Upper lobe of left lung (tissue), 6 donors: ENCODE measurements around the gene PRKACA. TPM values are rescaled to one million over a fixed set of nuclear protein-coding genes. Genes with fewer than 3 reads are reported as not detected.
A peak's percentile ranks its signal among the peaks of the same experiment; 100 is the strongest.

ENCODE experiments used
- ATAC-seq, 2 donors: fragments of 200-7000 bp; cut with Tn5 transposase; one replicate each; pipeline ENCODE4 v1.9.1; 2022; ENCODE audit warnings: mild to moderate bottlenecking in 2 of 2, moderate library complexity in 2 of 2; ENCODE audit not compliant: low FRiP score in 2 of 2
- DNase-seq, 2 donors: peaks; one replicate each; pipeline ENCODE4 v3.0.0-alpha.2; 2019 to 2020
- H3K27ac ChIP-seq, 4 donors: fragments of 200-600 bp; sonication (generic); one replicate each; pipeline ENCODE4 v1.5.1; 2016 to 2019
- H3K27me3 ChIP-seq, 4 donors: fragments of 200-600 bp; sonication (generic); one replicate each; pipeline ENCODE4 v1.5.1; 2017 to 2019
- H3K36me3 ChIP-seq, 4 donors: fragments of 200-600 bp; sonication (generic); one replicate each; pipeline ENCODE4 v1.5.1; 2016 to 2019
- H3K4me1 ChIP-seq, 4 donors: fragments of 200-600 bp; sonication (generic); one replicate each; pipeline ENCODE4 v1.5.1; 2018 to 2019
- H3K4me3 ChIP-seq, 4 donors: fragments of 200-600 bp; sonication (generic); one replicate each; pipeline ENCODE4 v1.5.1; 2017 to 2019; ENCODE audit warnings: mild to moderate bottlenecking in 2 of 4, moderate library complexity in 1 of 4
- H3K9me3 ChIP-seq, 4 donors: fragments of 200-600 bp; sonication (generic); one replicate each; pipeline ENCODE4 v1.5.1; 2018 to 2019
- CTCF ChIP-seq, 6 experiments: fragments of 450-650 bp in 4 of 6; fragments of 200-600 bp in 2 of 6; sonication (generic) in 2 of 6; IDR thresholded peaks; one replicate each; pipeline ENCODE4 v1.5.1; 2016 to 2019; ENCODE audit warnings: antibody characterized with exemption in 6 of 6
- EP300 ChIP-seq, 4 donors: sonication (generic); formaldehyde crosslinking; IDR thresholded peaks; one replicate each; pipeline ENCODE4 v1.5.1; 2017; ENCODE audit warnings: antibody characterized with exemption in 4 of 4, control low read depth in 2 of 4
- POLR2A ChIP-seq, 4 donors: fragments of 450-650 bp; IDR thresholded peaks; one replicate each; pipeline ENCODE4 v1.5.1; 2016 to 2017; ENCODE audit warnings: antibody characterized with exemption in 4 of 4, mild to moderate bottlenecking in 2 of 4
- POLR2AphosphoS5 ChIP-seq, 2 donors: sonication (generic); formaldehyde crosslinking; IDR thresholded peaks; one replicate each; pipeline ENCODE4 v1.5.1; 2017; ENCODE audit warnings: antibody characterized with exemption in 2 of 2
- WGBS, 2 donors: methylation state at CpG; one replicate each; pipeline ENCODE4 v1.1.5; 2017 to 2018; 5-methylcytosine and 5-hydroxymethylcytosine counted together
- total RNA-seq, 6 donors: library from RNA; depleted of rRNA in 4 of 6; stranded (reverse); fragments of >200 nt in 4 of 6; gene quantifications; one replicate each; pipeline versions ENCODE4 v1.1.0 to v1.2.1, GENCODE V29; 2016 to 2021
- donor health status: DM: no; HTN: no; CAD: no; lungs with moderate emphysema.
- donor health status: DM: no; HTN: yes; CAD: no; lungs with severe emphysema.

The PRKACA gene
- total RNA-seq, 6 donors from 2014 or later = 24.1 to 107 (median 51.7) TPM

GRCh38 chr19:14061751-14062557 is 55.6 kb downstream of the PRKACA start, which contains the start of gene PALM3:
Gene PALM3, minus strand, starts transcription at chr19:14062076. Its CDS starts 96 bp downstream, at chr19:14061980.
- Histone ChIP-seq H3K36me3 (no peaks in the 10 kb centered on the region), H3K4me3 (peak within 1 kb of the TSS in 3 of 4 donors; percentile 9 to 54 (median 36)), H3K4me1 (peaks cover 10 to 23% (median 16%) of the 10 kb centered on the region in 4 donors), H3K9me3 (no peaks in the 10 kb centered on the region), H3K27me3 (peaks cover 0 to 20% (median 2%) of the 10 kb centered on the region in 4 donors), H3K27ac (peak within 1 kb of the TSS in 3 of 4 donors; percentile 57 to 73 (median 63))
- ATAC-seq (peak; percentile 58 to 92), DNase-seq (peak; percentile 72 to 91)
- 62 to 79% methylated on average over 9 to 17 of the region's 19 CpGs for WGBS, 2 donors
- TF ChIP-seq POLR2AphosphoS5 (IDR thresholded peaks at IDR 0.05) (no peak), EP300 (IDR thresholded peaks at IDR 0.05) (no peak), CTCF (IDR thresholded peaks at IDR 0.05) (peak in 1 of 6 experiments; percentile 11), POLR2A (IDR thresholded peaks at IDR 0.05) (peak in 1 of 4 donors; percentile 32)

- WGBS, 2 donors = 38 to 39% methylated on average over 7 to 9 of the region's 9 CpGs
- H3K9me3 ChIP-seq = no peaks in the 10 kb centered on the region
- TF ChIP-seq POLR2A (IDR thresholded peaks at IDR 0.05) = no peak
- TF ChIP-seq EP300 (IDR thresholded peaks at IDR 0.05) = no peak
- no peak for TF ChIP-seq CTCF (IDR thresholded peaks at IDR 0.05)
- no peak for TF ChIP-seq POLR2AphosphoS5 (IDR thresholded peaks at IDR 0.05)
- no peaks in the 10 kb centered on the region for H3K36me3 ChIP-seq
- DNase-seq = no peak
- peaks cover 0 to 20% (median 2%) of the 10 kb centered on the region in 4 donors for H3K27me3 ChIP-seq
- peak overlapping the region in 3 of 4 donors; percentile 9 to 54 (median 36) for H3K4me3 ChIP-seq
- H3K4me1 ChIP-seq = peaks cover 10 to 24% (median 17%) of the 10 kb centered on the region in 4 donors
- peak in 1 of 2 donors; percentile 38 for ATAC-seq
- peak overlapping the region in 3 of 4 donors; percentile 57 to 73 (median 63) for H3K27ac ChIP-seq
Measured at GRCh38 chr19:14061081-14061749, 56.3 kb downstream of the PRKACA start.

GRCh38 chr19:14059652-14060155 is 57.9 kb downstream of the PRKACA start:
- Histone ChIP-seq H3K9me3 (no peaks in the 10 kb centered on the region), H3K27ac (no peak overlapping the region), H3K4me1 (peaks cover 10 to 24% (median 17%) of the 10 kb centered on the region in 4 donors), H3K4me3 (no peak overlapping the region), H3K27me3 (peaks cover 0 to 20% (median 2%) of the 10 kb centered on the region in 4 donors), H3K36me3 (no peaks in the 10 kb centered on the region)
- 56 to 62% methylated on average over 6 to 8 of the region's 8 CpGs for WGBS, 2 donors
- ATAC-seq = no peak
- TF ChIP-seq POLR2A (IDR thresholded peaks at IDR 0.05) (no peak), CTCF (IDR thresholded peaks at IDR 0.05) (no peak), POLR2AphosphoS5 (IDR thresholded peaks at IDR 0.05) (no peak), EP300 (IDR thresholded peaks at IDR 0.05) (no peak)
- no peak for DNase-seq

GRCh38 chr19:14059093-14059480 is 58.5 kb downstream of the PRKACA start:
- TF ChIP-seq EP300 (IDR thresholded peaks at IDR 0.05) = no peak
- TF ChIP-seq POLR2A (IDR thresholded peaks at IDR 0.05) = no peak
- peak; percentile 26 to 54 (median 42) for TF ChIP-seq CTCF (IDR thresholded peaks at IDR 0.05)
- H3K4me1 ChIP-seq = peaks cover 10 to 24% (median 17%) of the 10 kb centered on the region in 4 donors

More at GRCh38 chr19:14059093-14059480, 58.5 kb downstream of the PRKACA start:
- Histone ChIP-seq H3K27me3 (peaks cover 0 to 20% (median 2%) of the 10 kb centered on the region in 4 donors), H3K4me3 (no peak overlapping the region), H3K27ac (no peak overlapping the region), H3K36me3 (no peaks in the 10 kb centered on the region), H3K9me3 (no peaks in the 10 kb centered on the region)
- 24 to 56% methylated on average over 3 to 15 of the region's 15 CpGs for WGBS, 2 donors
- DNase-seq = no peak
- no peak for ATAC-seq
